Measurements from ENCODE around the gene PEAR1. TPM values are rescaled to one million over a fixed set of nuclear protein-coding genes. Genes with fewer than 3 reads are reported as not detected.

PEAR1 gene
- total RNA-seq, 2 experiments from 2014 or later, result not detected

DNA sequence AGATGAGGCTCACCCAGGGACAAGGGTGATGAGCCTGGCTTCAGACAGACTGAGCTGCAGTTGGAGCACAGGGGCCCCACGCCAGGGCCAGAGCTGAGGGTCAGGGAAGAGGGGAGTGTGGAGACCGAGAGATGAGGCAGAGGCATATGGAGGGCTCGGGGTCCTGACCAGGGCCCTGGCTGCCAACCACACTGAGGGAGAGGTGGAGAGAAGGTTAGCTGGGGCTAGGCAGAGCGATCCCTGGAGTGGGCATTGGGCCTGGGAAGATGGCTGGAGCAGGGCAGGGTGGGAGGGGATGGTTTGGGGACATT, 8.0 kb downstream of the PEAR1 start:
- POLR2A ChIA-PET, result interaction anchor here (0.5 kb wide), 1 partner anchor 285 kb away, joined by 3 read pairs; no protein-coding TSS in a partner anchor
- no peak overlapping the region for H3K27ac Mint-ChIP-seq

GRCh38 chr1:156901966-156902915, 8.7 kb downstream of the PEAR1 start:
- Mint-ChIP-seq H3K4me3 (no peak overlapping the region), H3K36me3 (ENCODE audit: low read depth) (no peaks in the 10 kb centered on the region), H3K9me3 (ENCODE audit: low read depth) (no peaks in the 10 kb centered on the region), H3K4me1 (no peaks in the 10 kb centered on the region), H3K27ac (no peak overlapping the region), H3K27me3 (peaks cover 9% of the 10 kb centered on the region)
- ChIA-PET CTCF (interaction anchor here (1.2 to 1.7 kb wide), 5 partner anchors 8 to 176 kb away, joined by 3 to 4 read pairs (median 4); no protein-coding TSS in a partner anchor), POLR2A (no interaction called here)
- ATAC-seq, result no peak
- intact Hi-C loops (cut with DNase I, micrococcal nuclease), result no loop called here
- DNase-seq, result no peak

More for the DNA sequence above, 8.0 kb downstream of the PEAR1 start:
- Mint-ChIP-seq H3K27me3 (peaks cover 12% of the 10 kb centered on the region), H3K9me3 (ENCODE audit: low read depth) (no peaks in the 10 kb centered on the region), H3K4me3 (no peak overlapping the region), H3K4me1 (no peaks in the 10 kb centered on the region), H3K36me3 (ENCODE audit: low read depth) (no peaks in the 10 kb centered on the region)
- intact Hi-C loops (cut with DNase I, micrococcal nuclease), result no loop called here
- CTCF ChIA-PET, result interaction anchor here (1.2 to 1.7 kb wide), 5 partner anchors 8 to 175 kb away, joined by 3 to 4 read pairs (median 4); no protein-coding TSS in a partner anchor
- ATAC-seq (no peak), DNase-seq (no peak)

DNA sequence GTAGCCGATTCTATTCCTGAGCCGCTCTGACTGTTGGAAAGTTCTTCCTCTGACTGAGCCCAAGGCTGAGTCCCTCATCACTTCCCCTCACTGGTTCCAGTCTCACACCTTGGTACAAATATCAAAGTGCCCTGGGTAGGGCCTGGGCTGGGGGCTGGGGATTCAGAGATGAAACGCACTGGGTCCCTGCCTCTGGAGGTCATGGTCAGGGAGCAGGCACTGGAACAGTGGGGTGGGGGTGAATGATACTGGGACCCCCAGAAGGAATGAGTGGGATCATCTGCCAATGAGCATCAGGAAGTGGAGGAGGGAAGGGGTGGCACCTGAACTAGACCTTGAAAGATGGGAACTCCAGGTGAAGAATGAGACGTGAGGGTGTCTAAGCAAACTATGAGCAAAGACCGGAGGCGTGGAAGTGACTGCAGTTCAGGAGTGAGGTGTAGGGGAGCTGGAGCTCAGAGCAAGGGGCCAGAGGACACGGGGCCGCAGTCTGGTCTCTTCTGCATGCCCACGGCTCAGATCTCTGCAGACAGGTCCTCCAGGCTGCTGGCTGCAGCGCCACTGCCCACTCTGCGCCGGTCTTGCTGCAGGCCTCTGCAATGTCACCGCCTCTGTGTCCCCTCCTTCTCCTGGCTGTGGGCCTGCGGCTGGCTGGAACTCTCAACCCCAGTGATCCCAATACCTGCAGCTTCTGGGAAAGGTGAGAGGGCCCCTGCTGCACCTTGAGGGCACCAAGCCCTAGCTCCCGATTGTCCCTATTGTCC, 10.0 kb downstream of the PEAR1 start:
- no peaks in the 10 kb centered on the region for H3K4me1 Mint-ChIP-seq
- CTCF ChIA-PET, result interaction anchor here (0.7 to 1.5 kb wide), 2 partner anchors 11 to 64 kb away, joined by 3 to 7 read pairs; no protein-coding TSS in a partner anchor

DNA sequence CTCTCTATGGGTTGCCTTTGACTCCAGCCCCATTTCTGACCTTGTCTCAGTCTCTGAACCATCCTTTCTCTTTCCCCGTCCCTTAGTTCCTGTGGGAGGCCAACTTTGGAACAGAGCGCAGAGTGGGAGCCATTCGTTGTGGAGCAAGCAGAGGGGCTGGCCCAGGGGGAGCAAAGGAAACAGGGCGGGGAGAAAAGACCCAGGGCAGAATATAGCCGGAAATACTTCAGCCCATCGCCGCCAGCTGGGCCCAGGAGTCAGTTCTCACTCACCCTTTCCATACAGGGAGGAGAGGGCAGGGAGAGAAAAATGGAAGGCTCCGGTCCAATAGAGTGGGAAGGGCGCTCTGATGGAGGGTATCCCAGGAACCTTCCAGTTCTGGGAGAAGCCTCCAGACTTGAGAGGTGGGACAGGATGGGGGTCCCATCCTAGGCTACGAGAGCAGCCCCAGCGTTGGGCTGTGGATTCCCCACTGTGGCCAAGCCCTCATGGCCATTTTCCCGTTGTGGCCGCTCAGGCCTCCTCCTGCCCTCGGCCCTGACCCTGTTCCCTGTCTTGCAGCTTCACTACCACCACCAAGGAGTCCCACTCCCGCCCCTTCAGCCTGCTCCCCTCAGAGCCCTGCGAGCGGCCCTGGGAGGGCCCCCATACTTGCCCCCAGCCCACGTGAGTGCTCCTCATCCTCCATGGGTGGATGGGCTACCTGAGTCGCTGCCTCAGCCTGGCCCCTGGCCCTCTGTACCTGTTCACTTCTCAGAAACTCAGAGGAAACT, 10.9 kb downstream of the PEAR1 start:
- intact Hi-C loops (cut with DNase I, micrococcal nuclease), result no loop called here
- H3K4me3 Mint-ChIP-seq, result no peak overlapping the region
- H3K27ac Mint-ChIP-seq, result no peak overlapping the region
- H3K4me1 Mint-ChIP-seq, result no peaks in the 10 kb centered on the region
- no peak for DNase-seq
- no peaks in the 10 kb centered on the region for H3K36me3 Mint-ChIP-seq (ENCODE audit: low read depth)
- CTCF ChIA-PET, result interaction anchor here (0.7 to 1.5 kb wide), 2 partner anchors 12 to 65 kb away, joined by 3 to 7 read pairs; no protein-coding TSS in a partner anchor
- ATAC-seq, result no peak
- no peaks in the 10 kb centered on the region for H3K9me3 Mint-ChIP-seq (ENCODE audit: low read depth)
- POLR2A ChIA-PET, result no interaction called here
- H3K27me3 Mint-ChIP-seq, result no peaks in the 10 kb centered on the region

More for the DNA sequence above, 10.0 kb downstream of the PEAR1 start:
- ATAC-seq, result no peak
- POLR2A ChIA-PET, result no interaction called here
- no peak overlapping the region for H3K27ac Mint-ChIP-seq
- DNase-seq, result no peak
- no peaks in the 10 kb centered on the region for H3K36me3 Mint-ChIP-seq (ENCODE audit: low read depth)
- no peaks in the 10 kb centered on the region for H3K9me3 Mint-ChIP-seq (ENCODE audit: low read depth)
- peaks cover 5% of the 10 kb centered on the region for H3K27me3 Mint-ChIP-seq
- intact Hi-C loops (cut with DNase I, micrococcal nuclease), result no loop called here
- no peak overlapping the region for H3K4me3 Mint-ChIP-seq

DNA sequence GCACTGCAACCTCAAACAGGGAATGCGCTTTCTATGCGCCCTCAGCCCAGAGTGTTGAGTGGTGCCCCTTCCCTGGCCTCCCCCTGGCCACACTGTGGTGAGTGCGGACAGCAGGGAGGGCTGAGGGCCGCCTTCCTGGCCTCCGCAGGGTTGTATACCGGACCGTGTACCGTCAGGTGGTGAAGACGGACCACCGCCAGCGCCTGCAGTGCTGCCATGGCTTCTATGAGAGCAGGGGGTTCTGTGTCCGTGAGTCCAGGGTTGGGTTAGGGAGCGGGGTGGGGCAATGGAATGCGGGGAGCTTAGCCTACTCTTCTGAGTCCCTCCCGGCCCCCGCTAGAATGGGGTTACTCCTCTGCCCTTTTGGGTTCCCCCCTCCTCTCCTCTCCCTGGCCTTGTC, 11.7 kb downstream of the PEAR1 start:
- Mint-ChIP-seq H3K27me3 (no peaks in the 10 kb centered on the region), H3K4me3 (no peak overlapping the region), H3K4me1 (no peaks in the 10 kb centered on the region), H3K27ac (no peak overlapping the region), H3K9me3 (ENCODE audit: low read depth) (no peaks in the 10 kb centered on the region), H3K36me3 (ENCODE audit: low read depth) (no peaks in the 10 kb centered on the region)
- intact Hi-C loops (cut with DNase I, micrococcal nuclease), result no loop called here
- ATAC-seq, result no peak
- CTCF ChIA-PET, result no interaction called here
- DNase-seq, result no peak
- POLR2A ChIA-PET, result no interaction called here

DNA sequence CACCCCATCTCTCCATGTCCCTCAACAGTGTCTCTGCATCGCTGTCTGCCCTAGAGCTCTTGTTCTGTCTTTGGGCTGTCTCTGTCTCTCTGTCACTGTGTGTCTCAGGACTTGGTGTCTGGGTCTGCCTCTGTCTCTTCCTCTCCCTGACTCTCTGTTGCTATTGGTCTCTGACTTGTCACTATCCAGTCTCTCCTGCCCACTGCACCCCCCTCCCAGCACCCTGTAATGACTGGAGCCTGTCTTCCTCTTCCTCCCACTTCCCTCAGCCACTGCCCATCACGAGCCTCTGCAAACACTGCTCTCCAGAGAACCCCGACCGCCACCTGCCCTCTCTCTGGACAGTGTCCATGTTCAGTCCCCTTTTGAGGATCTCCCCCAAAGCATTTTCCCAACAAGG, 12.1 kb downstream of the PEAR1 start:
- H3K4me1 Mint-ChIP-seq, result no peaks in the 10 kb centered on the region

GRCh38 chr1:156906206-156906906, 12.8 kb downstream of the PEAR1 start:
- no peaks in the 10 kb centered on the region for H3K9me3 Mint-ChIP-seq (ENCODE audit: low read depth)
- intact Hi-C loops (cut with DNase I, micrococcal nuclease), result no loop called here
- H3K4me3 Mint-ChIP-seq, result no peak overlapping the region
- ChIA-PET CTCF (no interaction called here), POLR2A (no interaction called here)
- H3K27ac Mint-ChIP-seq, result no peak overlapping the region
- DNase-seq, result no peak
- ATAC-seq, result no peak
- H3K36me3 Mint-ChIP-seq (ENCODE audit: low read depth), result no peaks in the 10 kb centered on the region
- no peaks in the 10 kb centered on the region for H3K27me3 Mint-ChIP-seq
- no peaks in the 10 kb centered on the region for H3K4me1 Mint-ChIP-seq

More for the DNA sequence above, 12.1 kb downstream of the PEAR1 start:
- DNase-seq (no peak), ATAC-seq (no peak)
- Mint-ChIP-seq H3K36me3 (ENCODE audit: low read depth) (no peaks in the 10 kb centered on the region), H3K27ac (no peak overlapping the region), H3K27me3 (no peaks in the 10 kb centered on the region), H3K9me3 (ENCODE audit: low read depth) (no peaks in the 10 kb centered on the region), H3K4me3 (no peak overlapping the region)
- ChIA-PET POLR2A (no interaction called here), CTCF (no interaction called here)
- intact Hi-C loops (cut with DNase I, micrococcal nuclease), result no loop called here

GRCh38 chr1:156908541-156908940, 15.0 kb downstream of the PEAR1 start:
- no peaks in the 10 kb centered on the region for H3K27me3 Mint-ChIP-seq
- intact Hi-C loops (cut with DNase I, micrococcal nuclease), result no loop called here
- POLR2A ChIA-PET, result no interaction called here
- H3K4me1 Mint-ChIP-seq, result no peaks in the 10 kb centered on the region
- H3K9me3 Mint-ChIP-seq (ENCODE audit: low read depth), result no peaks in the 10 kb centered on the region
- CTCF ChIA-PET, result no interaction called here
- no peak overlapping the region for H3K27ac Mint-ChIP-seq
- no peak overlapping the region for H3K4me3 Mint-ChIP-seq
- no peak for ATAC-seq
- no peaks in the 10 kb centered on the region for H3K36me3 Mint-ChIP-seq (ENCODE audit: low read depth)
- DNase-seq, result no peak

GRCh38 chr1:156908955-156909354, 15.4 kb downstream of the PEAR1 start:
- Mint-ChIP-seq H3K27me3 (no peaks in the 10 kb centered on the region), H3K36me3 (ENCODE audit: low read depth) (no peaks in the 10 kb centered on the region), H3K27ac (no peak overlapping the region), H3K4me1 (no peaks in the 10 kb centered on the region), H3K4me3 (no peak overlapping the region), H3K9me3 (ENCODE audit: low read depth) (no peaks in the 10 kb centered on the region)
- ATAC-seq (no peak), DNase-seq (no peak)
- ChIA-PET POLR2A (no interaction called here), CTCF (interaction anchor here (0.7 to 1.0 kb wide), 3 partner anchors 21 to 111 kb away, joined by 3 to 4 read pairs (median 3); no protein-coding TSS in a partner anchor)
- intact Hi-C loops (cut with DNase I, micrococcal nuclease), result no loop called here

DNA sequence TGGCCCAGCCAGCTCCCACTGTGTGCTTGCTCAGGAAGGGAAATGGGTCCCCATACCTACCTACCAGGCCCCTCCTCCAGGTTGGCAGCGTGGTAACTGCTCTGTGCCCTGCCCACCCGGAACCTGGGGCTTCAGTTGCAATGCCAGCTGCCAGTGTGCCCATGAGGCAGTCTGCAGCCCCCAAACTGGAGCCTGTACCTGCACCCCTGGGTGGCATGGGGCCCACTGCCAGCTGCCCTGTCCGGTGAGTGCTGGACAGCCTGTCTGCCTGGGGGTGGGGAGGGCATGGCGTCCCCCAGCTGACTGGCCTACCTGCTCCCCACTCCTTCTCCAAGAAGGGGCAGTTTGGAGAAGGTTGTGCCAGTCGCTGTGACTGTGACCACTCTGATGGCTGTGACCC, 16.2 kb downstream of the PEAR1 start:
- no peak for ATAC-seq
- no peaks in the 10 kb centered on the region for H3K27me3 Mint-ChIP-seq
- H3K4me1 Mint-ChIP-seq, result no peaks in the 10 kb centered on the region
- DNase-seq, result no peak
- no peaks in the 10 kb centered on the region for H3K36me3 Mint-ChIP-seq (ENCODE audit: low read depth)
- no peaks in the 10 kb centered on the region for H3K9me3 Mint-ChIP-seq (ENCODE audit: low read depth)
- no peak overlapping the region for H3K27ac Mint-ChIP-seq
- intact Hi-C loops (cut with DNase I, micrococcal nuclease), result loop anchor here in 1 of 2 experiments (1.0 kb wide), 2 partner anchors 18 to 165 kb away; no protein-coding TSS in a partner anchor
- POLR2A ChIA-PET, result no interaction called here
- CTCF ChIA-PET, result interaction anchor here (0.7 to 1.3 kb wide), 4 partner anchors 13 to 112 kb away, joined by 3 to 4 read pairs (median 3); no protein-coding TSS in a partner anchor
- no peak overlapping the region for H3K4me3 Mint-ChIP-seq
